Measurements from ENCODE around the gene RASA2. TPM values are rescaled to one million over a fixed set of nuclear protein-coding genes. Genes with fewer than 3 reads are reported as not detected.
A peak's percentile ranks its signal among the peaks of the same experiment; 100 is the strongest.

The RASA2 gene
- total and polyA plus RNA-seq, 2 of the 4 experiments (the other 2 are of a cell fraction), result 6.1 to 14.0 TPM

GRCh38 chr3:141489203-141489602, 2.4 kb downstream of the RASA2 start:
- H4K91ac ChIP-seq (ENCODE audit: insufficient read depth, low read depth, low read length), result no peak overlapping the region
- H2BK15ac ChIP-seq (ENCODE audit: low read depth, low read length), result no peak overlapping the region
- H3K14ac ChIP-seq (replicated peaks; ENCODE audit: low read depth, low read length), result 0 out of 2 replicates have a peak overlapping the region, but pooled peaks have one; percentile 12
- peak overlapping the region; percentile 50 for H3K23ac ChIP-seq (ENCODE audit: low read depth, low read length)
- dilution Hi-C loops (cut with HindIII; ENCODE audit: low sequenced_read_pairs, unreplicated experiment) (no loop called here), intact Hi-C loops (cut with micrococcal nuclease) (loop anchor here (5.0 kb wide), 1 partner anchor 43 kb away; no protein-coding TSS in a partner anchor), in situ Hi-C loops (cut with MboI; ENCODE audit: low sequenced_read_pairs) (no loop called here)
- H3K27me3 ChIP-seq (ENCODE audit: control insufficient read depth, insufficient read depth, low read length), result no peaks in the 10 kb centered on the region
- no peak overlapping the region for H4K5ac ChIP-seq (ENCODE audit: low read depth, low read length)
- H3K27ac ChIP-seq (ENCODE audit: insufficient read depth, low read length), result no peak overlapping the region
- peaks cover 3% of the 10 kb centered on the region for H3K4me1 ChIP-seq (ENCODE audit: control insufficient read depth, insufficient read depth, low read length)
- no peak overlapping the region for H2BK5ac ChIP-seq (ENCODE audit: low read depth, low read length, poor library complexity, severe bottlenecking)
- no peak overlapping the region for H2AFZ ChIP-seq (replicated peaks; ENCODE audit: low read length, poor library complexity)
- no peak overlapping the region for H3K4ac ChIP-seq (ENCODE audit: low read depth, low read length)
- H3K4me2 ChIP-seq (ENCODE audit: low read depth, low read length), result peak overlapping the region; percentile 26
- POLR2A ChIA-PET (ENCODE audit: unreplicated experiment), result no interaction called here
- H3K9me3 ChIP-seq (ENCODE audit: control insufficient read depth, insufficient read depth, low read length), result no peaks in the 10 kb centered on the region
- BruUV-seq (replicated peaks), result no TSS peak
- no peak overlapping the region for H3K4me3 ChIP-seq (ENCODE audit: insufficient read depth, low read depth, low read length)
- H3K79me1 ChIP-seq (ENCODE audit: low read depth in 1 of 2, low read length in 2 of 2), result peaks cover 5 to 41% of the 10 kb centered on the region in 2 experiments; a peak in 3 of 4 replicates
- no peaks in the 10 kb centered on the region for H3K36me3 ChIP-seq (ENCODE audit: control insufficient read depth, insufficient read depth, low read length)
- no CpG with 5 or more reads among the region's 1 CpG for WGBS, 2 experiments (ENCODE audit: extremely low coverage in 2 of 2, insufficient read length in 1 of 2)
- H3K18ac ChIP-seq (ENCODE audit: low read depth, low read length), result no peak overlapping the region
- ATAC-seq (ENCODE audit: low read depth) (no peak), DNase-seq (no peak)
- no peak overlapping the region for H3K9ac ChIP-seq (ENCODE audit: low read depth, low read length)
- H2AK5ac ChIP-seq (ENCODE audit: low read depth, low read length), result no peak overlapping the region
- H2BK20ac ChIP-seq (ENCODE audit: low read depth, low read length), result no peak overlapping the region
- no peak overlapping the region for H4K8ac ChIP-seq (ENCODE audit: low read depth in 2 of 2, low read length in 2 of 2)
- no peak overlapping the region for H2BK120ac ChIP-seq (ENCODE audit: low read depth, low read length)
- no peak overlapping the region for H2AK9ac ChIP-seq (replicated peaks; ENCODE audit: low read depth, low read length, poor library complexity)
- H4K20me1 ChIP-seq (ENCODE audit: insufficient read depth, low read length), result peaks cover 39% of the 10 kb centered on the region
- TF ChIP-seq BHLHE40 (IDR thresholded peaks at IDR 0.05; ENCODE audit: low read depth, low read length) (no peak), MAZ (IDR thresholded peaks at IDR 0.05; ENCODE audit: borderline replicate concordance, low read depth, low read length) (no peak), ELK1 (IDR thresholded peaks at IDR 0.05; ENCODE audit: borderline replicate concordance, low read depth, low read length) (no peak), RAD21 (IDR thresholded peaks at IDR 0.05; ENCODE audit: low read length) (no peak), MAFK (IDR thresholded peaks at IDR 0.05; ENCODE audit: low read depth, low read length) (no peak), CEBPB (IDR thresholded peaks at IDR 0.05; ENCODE audit: low read depth, low read length) (no peak), SMC3 (IDR thresholded peaks at IDR 0.05; ENCODE audit: low read depth, low read length) (no peak)
- peaks cover 2% of the 10 kb centered on the region for H3K9me1 ChIP-seq (ENCODE audit: insufficient read depth, low read length)
- no peak overlapping the region for H3K56ac ChIP-seq (ENCODE audit: extremely low read depth, insufficient read depth, low read length)
- CTCF ChIA-PET, result interaction anchor here (0.6 to 0.7 kb wide), 2 partner anchors 9 to 62 kb away, joined by 3 read pairs; no protein-coding TSS in a partner anchor
